WTC11 (cell line): ENCODE results near the gene HLA-DPB1. TPM values are rescaled to one million over a fixed set of nuclear protein-coding genes. Genes with fewer than 3 reads are reported as not detected.

Experiments
- ATAC-seq: fragments of 200-7000 bp; cut with Tn5 transposase; 2 replicates; pipeline ENCODE4 v1.10.0; 2021; ENCODE audit warnings: mild to moderate bottlenecking, moderate library complexity
- CTCF ChIA-PET: fragments of 300-600 bp; sonication (Branson Sonifier 250); formaldehyde crosslinking; loops from one replicate; lab custom pipeline; 2021; ENCODE audit warnings: antibody characterized with exemption; lab: Charles Lee
- POLR2A ChIA-PET: fragments of 350-600 bp; sonication (Branson Sonifier 250); formaldehyde crosslinking; loops from one replicate; lab custom pipeline; 2021; ENCODE audit warnings: antibody characterized with exemption; lab: Charles Lee
- DNase-seq: peaks from one replicate; pipeline ENCODE4 v3.0.0; 2021; ENCODE audit warnings: low spot score
- H3K27ac Mint-ChIP-seq: 2 replicates; pipeline ENCODE4 v1.8.0; 2021; ENCODE audit warnings: mixed read lengths
- H3K27me3 Mint-ChIP-seq: 2 replicates; pipeline ENCODE4 v1.8.0; 2021; ENCODE audit warnings: low read depth, mild to moderate bottlenecking, moderate library complexity, mixed read lengths
- H3K36me3 Mint-ChIP-seq: 2 replicates; pipeline ENCODE4 v1.8.0; 2021; ENCODE audit warnings: mixed read lengths
- H3K4me1 Mint-ChIP-seq: 2 replicates; pipeline ENCODE4 v1.8.0; 2022; ENCODE audit warnings: mixed read lengths
- H3K4me3 Mint-ChIP-seq: 2 replicates; pipeline ENCODE4 v1.8.0; 2021; ENCODE audit warnings: mild to moderate bottlenecking, moderate library complexity, mixed read lengths
- H3K9me3 Mint-ChIP-seq: 2 replicates; pipeline ENCODE4 v1.8.0; 2021; ENCODE audit warnings: mixed read lengths
- ARID4B ChIP-seq: sonication (generic); formaldehyde crosslinking; IDR thresholded peaks from 2 replicates; pipeline ENCODE4 v1.8.0; 2023; ENCODE audit warnings: missing genetic modification reagents, mild to moderate bottlenecking, borderline replicate concordance
- ATF3 ChIP-seq: sonication (generic); formaldehyde crosslinking; conservative IDR thresholded peaks from 2 replicates; pipeline ENCODE4 v1.8.1; 2022; ENCODE audit warnings: mild to moderate bottlenecking, missing genetic modification reagents
- CBFB ChIP-seq: sonication (generic); formaldehyde crosslinking; IDR thresholded peaks from 2 replicates; pipeline ENCODE4 v1.8.1; 2022; ENCODE audit warnings: mild to moderate bottlenecking, low read depth, missing genetic modification reagents
- CREM ChIP-seq: sonication (generic); formaldehyde crosslinking; IDR thresholded peaks from 2 replicates; pipeline ENCODE4 v1.8.1; 2022; ENCODE audit warnings: mild to moderate bottlenecking, missing genetic modification reagents, moderate library complexity
- FOXK1 ChIP-seq: sonication (generic); formaldehyde crosslinking; IDR thresholded peaks from 2 replicates; pipeline ENCODE4 v1.8.0; 2022; ENCODE audit warnings: mild to moderate bottlenecking, moderate library complexity, missing genetic modification reagents
- FOXP4 ChIP-seq: sonication (generic); formaldehyde crosslinking; IDR thresholded peaks from 2 replicates; pipeline ENCODE4 v1.8.0; 2022; ENCODE audit warnings: mild to moderate bottlenecking, missing genetic modification reagents
- IRF1 ChIP-seq: sonication (generic); formaldehyde crosslinking; IDR thresholded peaks from 2 replicates; pipeline ENCODE4 v1.8.0; 2023; ENCODE audit warnings: missing genetic modification reagents
- MAX ChIP-seq: sonication (generic); formaldehyde crosslinking; IDR thresholded peaks from 2 replicates; pipeline ENCODE4 v1.8.0; 2022; ENCODE audit warnings: mild to moderate bottlenecking, missing genetic modification reagents
- MYBL2 ChIP-seq: sonication (generic); formaldehyde crosslinking; IDR thresholded peaks from 2 replicates; pipeline ENCODE4 v1.8.1; 2023; ENCODE audit warnings: mild to moderate bottlenecking, moderate library complexity, missing genetic modification reagents
- NR3C1 ChIP-seq: sonication (generic); formaldehyde crosslinking; conservative IDR thresholded peaks from 2 replicates; pipeline ENCODE4 v1.8.1; 2023; ENCODE audit warnings: low read depth, mild to moderate bottlenecking, missing genetic modification reagents
- RORB ChIP-seq: fragments of 250-450 bp; sonication (Bioruptor Pico); IDR thresholded peaks from 2 replicates; pipeline ENCODE4 v1.9.0; 2021; ENCODE audit warnings: mild to moderate bottlenecking
- SP1 ChIP-seq: sonication (generic); formaldehyde crosslinking; conservative IDR thresholded peaks from 2 replicates; pipeline ENCODE4 v1.8.1; 2022; ENCODE audit warnings: missing genetic modification reagents
- TCF7 ChIP-seq: sonication (generic); formaldehyde crosslinking; IDR thresholded peaks from 2 replicates; pipeline ENCODE4 v1.8.0; 2022; ENCODE audit warnings: mild to moderate bottlenecking, low read depth, missing genetic modification reagents, moderate library complexity
- TEAD1 ChIP-seq: sonication (generic); formaldehyde crosslinking; IDR thresholded peaks from 2 replicates; pipeline ENCODE4 v1.8.0; 2022; ENCODE audit warnings: mild to moderate bottlenecking, missing genetic modification reagents
- USF1 ChIP-seq: sonication (generic); formaldehyde crosslinking; IDR thresholded peaks from 2 replicates; pipeline ENCODE4 v1.8.0; 2022; ENCODE audit warnings: mild to moderate bottlenecking, missing genetic modification reagents
- ZNF121 ChIP-seq: sonication (generic); formaldehyde crosslinking; IDR thresholded peaks from 2 replicates; pipeline ENCODE4 v1.8.0; 2023; ENCODE audit warnings: missing genetic modification reagents
- ZNF263 ChIP-seq: sonication (generic); formaldehyde crosslinking; IDR thresholded peaks from 2 replicates; pipeline ENCODE4 v1.8.1; 2022; ENCODE audit warnings: low read depth, mild to moderate bottlenecking, moderate library complexity, missing genetic modification reagents
- ZNF396 ChIP-seq: fragments of 250-450 bp; sonication (Bioruptor Pico); IDR thresholded peaks from 2 replicates; pipeline ENCODE4 v1.8.0; 2021; ENCODE audit warnings: mild to moderate bottlenecking, moderate library complexity, borderline replicate concordance
- total RNA-seq: library from RNA; stranded (reverse); gene quantifications from 3 replicates; pipeline ENCODE4 v1.2.3, GENCODE V29; 2021
- TF ChIP-seq, protein P1 (sequence below): sonication (generic); formaldehyde crosslinking; IDR thresholded peaks from 2 replicates; pipeline ENCODE4 v1.8.0; 2022; ENCODE audit warnings: missing genetic modification reagents

The HLA-DPB1 gene
- total RNA-seq, 1 experiment from 2014 or later: 18.0 TPM

GRCh38 chr6:33053230-33053629 lies 22.6 kb upstream of the HLA-DPB1 start:
- H3K9me3 Mint-ChIP-seq: peaks cover 29% of the 10 kb centered on the region
- no peak overlapping the region for H3K27ac Mint-ChIP-seq
- ATAC-seq: no peak
- peaks cover 19% of the 10 kb centered on the region for H3K36me3 Mint-ChIP-seq
- CTCF ChIA-PET: interaction anchor here (0.8 to 1.0 kb wide), 2 partner anchors 27 to 96 kb away, joined by 3 read pairs; no protein-coding TSS in a partner anchor
- H3K4me3 Mint-ChIP-seq: no peak overlapping the region
- DNase-seq: no peak
- H3K27me3 Mint-ChIP-seq: no peaks in the 10 kb centered on the region; the same call in 1 of the 2 replicates
- peaks cover 38% of the 10 kb centered on the region for H3K4me1 Mint-ChIP-seq
- no peak for TF ChIP-seq ZNF121
- no peak for TF ChIP-seq IRF1 (CRISPR knock-in tag)
- TF ChIP-seq USF1 (CRISPR knock-in tag): no peak
- TF ChIP-seq MYBL2: no peak
- TF ChIP-seq TCF7 (CRISPR knock-in tag): no peak
- TF ChIP-seq ARID4B (CRISPR knock-in tag): no peak
- TF ChIP-seq SP1: no peak
- TF ChIP-seq ZNF263 (CRISPR knock-in tag): no peak
- TF ChIP-seq FOXP4 (CRISPR knock-in tag): no peak
- no peak for TF ChIP-seq ZNF396 (CRISPR knock-in tag)
- no peak for TF ChIP-seq NR3C1 (CRISPR knock-in tag)
- TF ChIP-seq CREM (CRISPR knock-in tag): no peak
- POLR2A ChIA-PET: no interaction called here

DNA sequence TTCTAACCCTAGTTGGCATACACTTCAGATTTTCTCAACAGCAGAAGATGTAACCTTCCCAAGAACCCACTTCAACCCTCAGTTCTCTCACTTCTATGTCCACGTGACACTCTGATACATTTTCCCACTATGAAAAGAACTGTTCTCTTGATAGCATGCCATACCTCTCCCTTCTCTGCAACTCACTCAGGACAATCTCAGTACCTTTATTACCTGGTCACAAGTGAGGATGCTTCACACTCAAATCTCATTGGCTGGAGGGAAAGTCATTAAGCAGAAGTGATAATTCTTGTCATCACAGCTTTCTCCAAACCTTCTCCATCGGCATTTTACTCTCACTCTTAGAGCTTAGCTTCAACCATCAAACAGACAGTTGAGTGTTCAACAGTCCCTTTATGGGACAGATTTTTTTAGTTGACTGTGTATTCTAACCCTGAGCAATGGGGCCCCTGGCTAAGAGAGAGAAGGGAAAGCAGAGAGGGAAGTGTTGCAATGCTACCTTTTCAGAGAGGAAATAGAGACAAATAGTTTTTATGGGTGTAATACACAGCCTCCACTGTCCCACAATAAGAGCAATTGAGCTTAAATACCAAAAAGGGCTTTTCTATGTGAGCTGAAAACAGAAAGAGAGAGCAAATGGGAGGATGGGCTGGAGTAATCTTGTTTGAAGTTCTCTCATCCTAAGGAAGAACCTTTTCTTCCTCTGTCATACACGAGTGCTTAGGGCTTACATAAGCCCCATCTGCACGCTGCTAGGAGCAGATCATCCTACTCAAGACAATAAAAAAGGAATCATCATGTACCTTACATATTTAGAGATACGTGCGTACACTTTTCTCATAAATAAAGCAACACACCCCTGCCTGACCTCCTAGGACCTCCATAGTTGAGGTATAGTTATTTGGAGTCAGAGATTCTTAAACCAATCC lies 18.3 kb upstream of the HLA-DPB1 start:
- Mint-ChIP-seq H3K27ac (no peak overlapping the region), H3K4me3 (no peak overlapping the region), H3K36me3 (peaks cover 23% of the 10 kb centered on the region), H3K4me1 (peaks cover 9% of the 10 kb centered on the region), H3K9me3 (peaks cover 27% of the 10 kb centered on the region), H3K27me3 (no peaks in the 10 kb centered on the region; the same call in 1 of the 2 replicates)
- DNase-seq: no peak
- ATAC-seq: no peak
- ChIA-PET CTCF (interaction anchor here (1.0 kb wide), 1 partner anchor 23 kb away, joined by 4 read pairs; no protein-coding TSS in a partner anchor), POLR2A (no interaction called here)
- no peak for TF ChIP-seq CBFB (CRISPR knock-in tag)
- no peak for TF ChIP-seq MYBL2
- TF ChIP-seq RORB (CRISPR knock-in tag): no peak
- no peak for TF ChIP-seq FOXP4 (CRISPR knock-in tag)
- TF ChIP-seq FOXK1 (CRISPR knock-in tag): no peak
- no peak for TF ChIP-seq ATF3
- TF ChIP-seq, protein P1, sequence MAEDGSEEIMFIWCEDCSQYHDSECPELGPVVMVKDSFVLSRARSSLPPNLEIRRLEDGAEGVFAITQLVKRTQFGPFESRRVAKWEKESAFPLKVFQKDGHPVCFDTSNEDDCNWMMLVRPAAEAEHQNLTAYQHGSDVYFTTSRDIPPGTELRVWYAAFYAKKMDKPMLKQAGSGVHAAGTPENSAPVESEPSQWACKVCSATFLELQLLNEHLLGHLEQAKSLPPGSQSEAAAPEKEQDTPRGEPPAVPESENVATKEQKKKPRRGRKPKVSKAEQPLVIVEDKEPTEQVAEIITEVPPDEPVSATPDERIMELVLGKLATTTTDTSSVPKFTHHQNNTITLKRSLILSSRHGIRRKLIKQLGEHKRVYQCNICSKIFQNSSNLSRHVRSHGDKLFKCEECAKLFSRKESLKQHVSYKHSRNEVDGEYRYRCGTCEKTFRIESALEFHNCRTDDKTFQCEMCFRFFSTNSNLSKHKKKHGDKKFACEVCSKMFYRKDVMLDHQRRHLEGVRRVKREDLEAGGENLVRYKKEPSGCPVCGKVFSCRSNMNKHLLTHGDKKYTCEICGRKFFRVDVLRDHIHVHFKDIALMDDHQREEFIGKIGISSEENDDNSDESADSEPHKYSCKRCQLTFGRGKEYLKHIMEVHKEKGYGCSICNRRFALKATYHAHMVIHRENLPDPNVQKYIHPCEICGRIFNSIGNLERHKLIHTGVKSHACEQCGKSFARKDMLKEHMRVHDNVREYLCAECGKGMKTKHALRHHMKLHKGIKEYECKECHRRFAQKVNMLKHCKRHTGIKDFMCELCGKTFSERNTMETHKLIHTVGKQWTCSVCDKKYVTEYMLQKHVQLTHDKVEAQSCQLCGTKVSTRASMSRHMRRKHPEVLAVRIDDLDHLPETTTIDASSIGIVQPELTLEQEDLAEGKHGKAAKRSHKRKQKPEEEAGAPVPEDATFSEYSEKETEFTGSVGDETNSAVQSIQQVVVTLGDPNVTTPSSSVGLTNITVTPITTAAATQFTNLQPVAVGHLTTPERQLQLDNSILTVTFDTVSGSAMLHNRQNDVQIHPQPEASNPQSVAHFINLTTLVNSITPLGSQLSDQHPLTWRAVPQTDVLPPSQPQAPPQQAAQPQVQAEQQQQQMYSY (CRISPR knock-in tag): no peak
- no peak for TF ChIP-seq MAX (CRISPR knock-in tag)
- TF ChIP-seq TEAD1 (CRISPR knock-in tag): no peak
